ENCODE measurements around the gene SUGCT.

The SUGCT gene

DNA sequence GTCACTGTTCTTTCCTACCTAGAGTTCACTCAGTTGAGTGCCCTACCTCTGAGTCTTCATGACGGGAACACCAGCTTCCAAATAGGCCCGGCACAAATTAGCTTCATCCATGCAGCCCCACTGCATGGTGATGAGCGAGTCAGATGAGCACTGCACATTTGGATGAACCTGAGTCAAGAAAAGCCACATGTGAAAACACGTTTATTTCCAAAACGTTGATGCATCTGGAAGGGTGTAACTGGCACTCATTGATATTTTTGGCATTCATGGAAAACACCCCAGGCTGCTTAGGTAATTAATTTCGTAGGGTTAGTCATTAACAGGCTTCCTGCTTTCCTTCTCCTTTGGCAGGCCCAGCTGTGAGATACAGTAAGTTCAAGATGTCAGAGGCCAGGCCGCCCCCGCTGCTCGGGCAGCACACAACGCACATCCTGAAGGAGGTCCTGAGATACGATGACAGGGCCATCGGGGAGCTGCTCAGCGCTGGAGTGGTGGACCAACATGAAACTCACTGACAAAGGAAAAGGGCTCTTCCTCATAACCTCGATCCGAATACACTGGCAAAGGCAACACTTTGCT, 725.2 kb downstream of the SUGCT start:
- DNase-seq (ENCODE audit: low read depth in 2 of 2): no peak

DNA sequence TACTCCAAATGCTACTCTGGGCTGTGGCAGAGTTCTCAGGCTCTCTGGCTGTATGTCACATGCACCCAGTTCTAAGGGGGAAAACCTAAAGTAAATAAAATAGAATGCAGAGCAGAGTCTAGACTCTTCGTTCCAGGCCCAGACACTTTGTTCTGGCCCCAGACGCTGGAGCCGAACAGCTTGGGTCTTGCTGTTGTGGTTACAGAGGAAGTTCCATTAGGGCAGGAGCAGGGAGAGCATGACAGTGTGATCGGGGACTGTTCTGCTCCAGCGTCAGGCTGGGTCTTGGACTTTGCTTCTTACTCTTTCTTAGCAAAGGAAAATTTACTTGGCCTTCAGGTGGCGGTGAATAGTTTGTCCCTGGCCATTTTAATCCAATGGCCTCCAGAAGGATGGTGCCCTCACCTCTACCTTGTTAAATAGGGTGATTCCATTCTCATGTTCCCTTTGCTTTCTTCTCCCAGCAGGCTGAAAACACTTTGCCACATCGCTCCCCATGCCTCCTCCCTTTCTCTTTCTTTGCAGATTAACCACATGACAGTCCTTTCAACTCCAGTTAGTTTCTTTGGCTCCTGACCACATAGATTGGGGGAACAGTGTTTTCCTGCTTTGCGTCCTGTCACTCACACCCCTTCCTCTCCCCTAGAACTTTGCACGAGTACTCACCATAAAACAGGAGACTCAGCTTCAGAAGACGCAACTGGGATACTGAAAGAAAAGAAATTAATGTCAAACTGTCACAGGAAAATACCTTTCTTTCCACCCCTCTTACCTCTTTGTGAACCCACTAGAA, 730.8 kb downstream of the SUGCT start:
- no peak for DNase-seq (ENCODE audit: low read depth in 2 of 2)

- no peak for DNase-seq (ENCODE audit: low read depth in 2 of 2)
Measured at GRCh38 chr7:40866601-40867000, 731.8 kb downstream of the SUGCT start.

DNA sequence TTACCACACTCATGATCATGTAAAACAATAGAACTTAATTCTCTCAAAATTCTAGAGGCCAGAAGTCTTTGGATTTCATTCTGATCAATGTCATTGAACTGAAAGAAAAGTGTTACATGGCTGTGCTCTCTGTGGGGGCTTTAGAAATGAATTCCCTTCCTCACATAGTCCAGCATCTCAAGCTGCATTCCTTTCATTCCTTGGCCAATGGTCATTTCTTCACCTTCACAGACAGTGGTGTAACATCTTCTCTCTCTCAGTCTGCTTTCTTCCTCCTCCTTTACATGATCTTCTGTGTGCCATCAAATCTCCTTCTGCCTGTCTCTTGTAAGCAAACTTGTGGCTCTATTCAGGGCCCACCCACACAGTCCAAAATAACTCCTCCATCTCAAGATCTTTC, 735.3 kb downstream of the SUGCT start:
- DNase-seq (ENCODE audit: low read depth in 2 of 2): no peak

DNA sequence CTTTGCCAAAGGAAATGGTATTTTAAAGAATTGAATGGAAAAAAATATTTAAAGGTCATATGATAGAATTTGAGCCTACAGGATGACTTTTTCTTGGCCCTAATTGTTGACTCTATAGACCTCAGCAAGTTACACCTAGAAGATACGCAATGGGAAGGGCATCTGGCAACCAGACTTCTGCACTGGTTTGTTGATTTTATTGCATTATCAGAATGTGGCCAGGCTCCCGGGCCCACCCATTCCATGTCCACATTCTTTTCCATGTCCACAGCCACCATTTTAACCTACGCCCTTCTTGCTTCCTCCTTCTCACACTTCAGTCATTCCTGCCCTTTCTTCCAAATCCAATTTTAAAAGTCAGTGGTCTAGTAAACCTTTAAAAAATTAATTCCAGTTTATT, 738.4 kb downstream of the SUGCT start:
- DNase-seq (ENCODE audit: low read depth in 2 of 2): no peak

DNA sequence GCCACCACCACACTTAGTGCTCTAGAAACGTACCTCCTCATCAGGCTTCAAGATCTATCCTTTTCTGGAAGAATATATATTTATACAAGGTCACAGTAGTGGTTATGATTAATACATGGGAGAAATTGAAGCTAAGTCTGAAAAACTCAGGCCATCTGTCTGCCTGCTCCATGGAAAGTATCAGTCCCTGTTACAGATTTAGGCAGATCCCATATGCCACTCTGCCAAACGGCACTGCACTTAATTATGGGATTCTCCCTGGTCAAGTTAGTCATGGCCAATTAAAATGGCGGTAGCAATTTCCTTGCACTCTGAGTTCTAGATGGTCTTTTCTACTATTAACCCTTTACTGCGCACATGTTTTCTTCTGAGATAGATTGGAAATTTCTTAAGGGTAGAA, 740.0 kb downstream of the SUGCT start:
- no peak for DNase-seq (ENCODE audit: low read depth in 2 of 2)

DNA sequence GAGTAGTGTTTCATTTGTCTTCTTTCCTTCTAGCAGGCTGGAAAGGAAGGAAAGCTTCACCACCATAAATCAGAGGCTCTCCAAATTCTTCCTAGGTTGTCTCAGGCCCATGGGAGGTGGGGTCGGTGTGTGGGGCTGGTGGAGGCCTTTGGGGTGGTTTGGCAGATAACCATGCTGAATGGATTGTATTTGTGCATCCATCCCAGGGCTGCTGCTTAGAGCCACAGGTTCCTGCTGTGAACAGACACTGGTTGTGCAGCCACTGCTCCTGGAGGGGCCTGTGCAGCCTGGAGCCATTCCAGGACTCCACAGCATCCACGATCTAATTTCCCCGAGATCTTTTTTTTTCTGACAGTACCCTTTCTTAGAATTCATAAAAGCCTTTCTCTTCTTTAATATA, 741.8 kb downstream of the SUGCT start:
- DNase-seq (ENCODE audit: low read depth in 2 of 2): no peak

DNA sequence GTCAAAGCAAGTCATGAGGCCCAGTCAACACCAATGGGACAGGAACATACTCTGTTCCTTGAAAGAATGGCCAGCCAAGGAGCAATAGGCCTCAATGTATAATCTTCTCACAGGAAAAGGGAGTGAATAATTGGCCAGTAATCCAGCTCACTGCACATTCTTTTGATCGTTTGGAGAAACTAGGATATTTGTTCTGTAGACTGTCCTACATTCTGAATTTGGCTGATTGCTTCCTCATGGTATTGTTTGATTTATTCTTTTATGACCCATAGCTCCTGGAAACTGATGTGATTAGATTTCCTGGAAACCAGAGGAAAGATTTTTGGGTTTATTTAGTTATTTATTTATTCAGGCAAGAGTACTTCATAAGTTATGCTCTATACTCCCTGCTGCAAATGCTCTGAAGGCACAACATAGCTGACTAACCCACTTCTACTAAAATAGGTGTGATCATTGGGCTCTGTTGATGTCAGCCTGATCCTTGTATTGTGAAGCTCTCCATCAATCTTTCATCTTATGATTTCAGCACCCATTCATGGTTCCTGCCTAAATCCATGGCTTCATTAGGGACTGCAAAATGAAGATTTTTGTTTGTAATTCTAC, 745.2 kb downstream of the SUGCT start:
- no peak for DNase-seq (ENCODE audit: low read depth in 2 of 2)

GRCh38 chr7:40880581-40880980, 745.8 kb downstream of the SUGCT start:
- DNase-seq (ENCODE audit: low read depth in 2 of 2): no peak

- DNase-seq (ENCODE audit: low read depth in 2 of 2): no peak
Measured at GRCh38 chr7:40881405-40881926, 746.7 kb downstream of the SUGCT start.

GRCh38 chr7:40882071-40882658, 747.4 kb downstream of the SUGCT start:
- DNase-seq (ENCODE audit: low read depth in 2 of 2): no peak

DNA sequence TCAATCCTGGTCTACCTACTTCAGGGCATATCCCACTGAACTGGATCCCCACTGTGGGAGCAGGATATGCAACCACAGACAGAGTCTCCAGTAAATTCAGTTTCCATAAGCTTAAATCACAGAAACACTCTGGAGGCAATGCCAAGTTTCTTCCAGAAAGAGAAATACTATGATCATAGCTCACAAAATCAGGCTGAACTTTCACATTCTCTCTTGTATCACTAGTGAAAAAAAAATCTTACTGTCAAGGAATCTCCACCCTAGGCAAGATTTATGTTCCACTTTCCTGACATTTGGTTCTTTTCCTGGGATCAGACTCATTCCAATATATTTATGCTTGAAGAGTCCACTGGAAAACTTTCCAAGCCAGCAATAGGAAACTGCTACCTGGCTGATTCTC, 749.0 kb downstream of the SUGCT start:
- DNase-seq (ENCODE audit: low read depth in 2 of 2): no peak

GRCh38 chr7:40884241-40884640, 749.4 kb downstream of the SUGCT start:
- no peak for DNase-seq (ENCODE audit: low read depth in 2 of 2)

DNA sequence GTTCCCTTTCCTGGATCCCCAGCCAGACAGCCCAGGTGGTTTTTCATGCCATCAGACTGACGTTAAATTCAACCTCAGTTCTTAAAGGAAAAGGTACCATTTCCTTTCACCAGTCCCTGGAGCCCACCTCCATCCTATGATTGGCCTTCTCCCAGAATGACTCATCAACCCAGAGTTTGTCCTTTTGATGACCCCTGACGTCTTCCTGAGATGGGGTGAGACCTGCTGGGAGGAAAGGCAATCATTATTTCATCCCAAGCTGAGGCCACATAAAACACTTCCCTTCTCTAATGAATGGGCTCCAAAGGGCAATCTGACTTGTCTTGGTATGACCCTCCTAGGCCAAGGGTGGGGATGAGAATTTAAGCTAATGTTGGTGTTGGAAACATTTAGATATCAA, 750.7 kb downstream of the SUGCT start:
- DNase-seq (ENCODE audit: low read depth in 2 of 2): no peak

DNA sequence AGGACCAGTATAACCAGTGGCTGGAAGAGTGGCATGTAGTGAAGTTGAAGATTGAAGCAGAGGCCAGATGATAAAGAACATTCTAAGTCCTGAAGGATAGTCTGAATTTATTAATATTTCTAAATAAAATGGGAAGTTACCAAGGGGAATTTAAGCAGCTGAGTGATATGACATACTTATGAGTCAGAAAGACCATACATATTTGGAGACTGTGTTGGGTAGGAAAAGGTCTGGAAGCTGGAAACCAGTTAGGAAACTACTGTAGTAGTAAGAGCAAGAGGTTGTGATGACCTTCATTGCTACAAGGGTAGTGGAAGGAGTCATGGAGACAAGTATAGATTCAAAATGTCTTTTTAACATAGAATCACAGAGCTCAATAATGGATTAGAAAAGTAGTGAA, 752.3 kb downstream of the SUGCT start:
- no peak for DNase-seq (ENCODE audit: low read depth in 2 of 2)

DNA sequence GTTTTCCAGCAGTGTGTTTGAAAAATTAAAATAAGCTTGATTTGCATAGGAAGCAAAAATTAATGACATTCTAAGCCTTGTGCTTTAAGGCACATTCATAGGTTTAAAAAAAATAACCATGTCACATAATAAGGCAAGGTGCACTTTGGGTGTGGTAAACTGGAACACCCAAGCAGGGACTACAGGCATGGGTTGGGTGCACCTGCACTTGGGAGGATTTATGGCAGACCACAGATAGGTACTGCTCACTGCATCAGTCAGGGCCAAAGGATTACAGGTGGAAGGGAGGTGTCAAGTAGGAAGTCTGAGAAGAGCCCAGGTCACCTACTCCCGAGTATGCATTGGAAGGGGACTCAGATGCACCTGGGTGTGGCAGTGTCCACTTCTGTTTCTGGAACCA, 753.7 kb downstream of the SUGCT start:
- no peak for DNase-seq (ENCODE audit: low read depth in 2 of 2)

DNA sequence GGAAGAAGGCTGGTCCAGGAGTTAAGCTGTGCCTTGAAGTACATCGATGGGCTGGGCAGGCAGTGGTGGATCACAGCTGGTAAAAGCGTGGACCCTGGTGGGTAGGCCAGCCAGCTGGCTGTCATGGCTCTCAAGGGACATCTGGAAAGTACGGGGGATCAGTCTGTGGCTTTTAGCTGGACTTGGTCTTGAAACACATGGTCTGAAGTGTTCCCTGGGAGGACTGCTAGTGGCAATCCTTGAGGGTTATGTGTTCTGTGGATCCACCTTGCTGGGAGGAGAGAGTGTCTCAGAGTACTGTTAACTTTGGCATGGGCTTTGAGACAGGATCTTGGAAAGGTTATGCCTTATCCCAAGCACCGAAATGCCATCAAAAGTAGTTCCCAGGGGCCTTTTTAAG, 754.3 kb downstream of the SUGCT start:
- DNase-seq (ENCODE audit: low read depth in 2 of 2): no peak

GRCh38 chr7:40889539-40889938, 754.7 kb downstream of the SUGCT start:
- DNase-seq (ENCODE audit: low read depth in 2 of 2): no peak

DNA sequence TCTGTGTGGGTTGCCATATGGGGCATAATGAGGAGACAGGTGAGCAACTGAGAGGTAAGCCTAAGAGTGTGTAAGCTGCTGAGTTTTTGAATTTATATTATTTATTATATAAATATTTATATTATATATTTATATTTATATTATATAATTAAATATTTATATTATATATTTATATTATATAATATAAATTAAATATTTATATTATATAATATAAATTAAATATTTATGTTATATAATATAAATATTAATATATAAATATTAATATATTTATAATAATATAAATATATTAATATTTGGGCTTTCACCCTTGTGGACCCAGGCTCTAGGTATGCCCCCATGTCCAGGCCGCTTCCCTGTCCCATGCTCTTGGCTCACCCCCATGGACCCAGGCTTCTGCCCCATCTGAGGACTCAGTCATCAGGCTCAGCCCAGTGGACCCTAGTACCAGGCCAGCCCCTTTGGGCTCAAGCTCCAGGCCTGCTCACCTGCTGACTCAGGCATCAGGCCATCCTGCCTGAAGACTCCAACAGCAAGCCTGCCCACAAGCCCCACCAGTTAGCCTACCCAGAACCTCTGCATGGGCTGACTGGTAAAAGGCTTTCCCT, 755.4 kb downstream of the SUGCT start:
- DNase-seq (ENCODE audit: low read depth in 2 of 2): no peak

DNA sequence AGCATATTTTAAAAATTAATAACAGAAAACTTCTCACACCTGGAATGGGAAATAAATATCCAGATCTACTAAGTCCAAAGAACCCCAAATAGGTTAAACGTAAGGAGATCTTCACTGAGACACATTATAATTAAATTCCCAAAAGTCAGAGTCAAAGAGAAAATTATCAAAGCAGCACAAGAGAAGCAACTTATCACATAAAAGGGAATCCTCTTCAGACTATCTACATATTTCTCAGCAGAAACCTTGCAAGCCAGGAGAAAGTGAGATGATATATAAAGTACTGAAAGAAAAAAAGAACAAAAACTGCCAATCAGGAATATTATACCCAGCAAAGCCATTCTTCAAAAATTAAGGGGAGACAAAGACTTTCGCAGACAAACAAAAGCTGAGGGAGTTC, 756.4 kb downstream of the SUGCT start:
- DNase-seq (ENCODE audit: low read depth in 2 of 2): no peak

DNA sequence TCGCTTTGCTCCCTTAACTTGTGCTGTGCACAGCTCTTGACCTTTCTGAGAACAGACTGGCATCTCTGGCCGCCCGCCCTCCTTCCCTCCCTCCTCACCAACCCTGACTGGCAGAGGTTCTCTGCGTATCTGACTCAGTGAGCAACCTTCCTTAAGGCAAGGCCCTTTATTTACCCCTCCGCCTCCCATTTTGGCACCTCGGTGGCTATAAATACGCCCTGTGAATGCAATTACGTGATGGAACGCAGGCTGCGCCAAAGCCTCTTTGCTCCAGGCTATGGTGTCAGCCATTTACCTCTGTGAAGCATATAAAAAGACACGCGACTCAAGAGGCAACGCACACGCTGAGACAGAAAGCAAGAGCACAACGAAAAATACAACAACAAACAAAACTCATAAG, 764.3 kb downstream of the SUGCT start:
- DNase-seq (ENCODE audit: low read depth in 2 of 2): no peak
